Occipital lobe (tissue), 2 donors: ENCODE measurements around the gene TAP2. TPM values are rescaled to one million over a fixed set of nuclear protein-coding genes. Genes with fewer than 3 reads are reported as not detected.
"Not testable (repeated sequence)": the region's sequence is repeated elsewhere in the genome, so short reads cannot be mapped to it uniquely, and the experiment has no call there.

Experiments
- DNase-seq: peaks from one replicate; lab custom pipeline; 2025; lab: John Stamatoyannopoulos, UW
- total RNA-seq: library from RNA; depleted of rRNA; stranded (reverse); fragments of >200 nt; gene quantifications from one replicate; pipeline ENCODE4 v1.2.3, GENCODE V29; 2014

Gene TAP2
- total RNA-seq: 3.9 TPM

DNA sequence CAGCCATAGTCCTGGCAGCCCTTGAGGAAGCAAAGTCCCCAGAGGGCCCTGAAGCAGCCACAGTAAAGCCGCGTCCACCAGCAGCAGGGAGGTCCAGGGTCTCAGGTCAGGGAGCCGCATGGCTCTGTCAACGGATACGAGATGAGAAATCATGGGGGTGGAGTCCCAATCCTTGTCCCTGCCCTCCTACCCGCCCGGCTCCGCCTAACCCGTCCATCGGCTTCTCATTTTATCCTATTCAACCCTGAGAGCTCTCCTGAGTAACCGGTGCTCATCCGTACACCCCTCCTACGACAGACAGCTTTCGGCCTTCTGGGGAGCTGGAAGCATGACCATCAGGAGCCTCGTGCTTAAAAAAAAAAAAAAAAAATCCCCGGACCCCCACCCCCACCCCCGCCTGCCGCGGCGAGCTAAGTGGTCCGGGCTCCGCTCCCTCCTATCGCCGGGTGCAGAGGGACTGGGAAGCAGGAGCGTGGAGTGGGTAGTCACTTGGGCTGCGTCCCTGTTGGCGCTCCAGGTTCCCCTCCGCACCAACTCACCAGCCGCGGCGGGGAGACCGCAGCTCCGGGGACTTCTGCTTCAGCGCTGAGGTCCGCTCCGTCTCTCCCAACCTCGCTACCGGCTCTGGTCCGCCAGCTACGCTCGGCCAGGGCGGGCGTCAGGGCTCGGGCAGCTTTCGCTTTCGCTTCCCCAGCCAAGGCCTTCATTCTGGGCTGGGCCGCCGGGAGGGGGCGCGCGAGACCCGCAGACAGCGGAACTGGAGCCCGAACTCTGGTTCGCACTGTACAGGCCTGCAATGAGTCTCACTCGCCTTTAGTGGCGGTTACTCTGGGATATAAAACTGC is at the start of gene TAP2:
Gene TAP2 (minus strand): TSS at position 626 of the 845 bp plus-strand sequence. CDS start 506 bp downstream, at position 120.
- peak; percentile 95 for DNase-seq

DNA sequence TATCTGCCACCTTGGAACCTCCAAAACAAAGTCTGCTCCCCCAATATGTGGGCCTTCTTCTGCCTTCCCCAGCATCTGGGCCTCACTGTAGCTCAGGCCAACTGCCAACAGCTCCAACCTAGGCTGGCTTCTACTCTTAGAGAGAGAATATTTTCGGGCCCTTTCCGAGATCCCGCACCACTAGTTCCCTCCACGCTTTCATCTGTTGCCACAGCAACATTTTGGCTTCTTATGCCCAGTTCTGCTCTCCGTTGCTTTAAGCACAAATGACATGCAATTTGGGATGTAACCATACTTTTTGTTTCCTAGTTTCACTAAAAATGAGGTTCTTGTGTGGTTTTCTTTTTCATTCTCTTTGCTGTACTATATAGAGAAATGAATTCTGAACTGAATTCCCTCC is 49.1 kb upstream of the TAP2 start:
- no peak for DNase-seq

DNA sequence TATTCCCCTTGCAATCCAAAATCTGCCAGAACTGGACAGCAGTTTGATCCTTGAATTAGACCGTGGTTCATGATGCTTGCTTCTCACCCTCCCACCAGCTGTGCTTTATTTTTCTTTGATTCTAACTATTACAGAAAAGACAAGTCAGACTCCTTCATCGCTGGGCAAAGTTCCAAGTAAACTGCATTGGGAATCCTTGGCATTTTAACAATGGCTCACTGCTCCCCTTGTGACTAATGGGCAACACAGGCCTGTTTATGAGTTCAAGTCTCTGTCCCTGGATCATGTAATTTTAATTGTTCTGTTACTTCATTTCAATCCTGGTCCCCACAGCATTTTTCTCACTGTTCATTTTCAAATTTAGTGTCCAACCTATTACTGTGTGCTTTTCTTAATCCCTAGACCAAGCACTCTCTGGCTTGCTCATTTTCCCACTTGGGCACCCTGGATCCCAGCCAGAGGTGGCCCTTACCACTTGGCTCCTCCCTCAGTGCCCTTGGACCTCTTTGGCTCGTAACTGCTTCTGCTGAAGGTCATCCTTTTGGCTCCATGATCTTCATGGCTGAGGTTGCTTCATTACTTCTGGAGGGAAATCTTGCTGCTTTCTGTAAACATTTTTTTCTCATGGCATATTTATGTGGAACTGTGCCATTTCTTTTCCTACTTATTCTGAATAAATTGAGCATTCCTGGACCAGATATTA is 48.3 kb upstream of the TAP2 start:
- DNase-seq: no peak

DNA sequence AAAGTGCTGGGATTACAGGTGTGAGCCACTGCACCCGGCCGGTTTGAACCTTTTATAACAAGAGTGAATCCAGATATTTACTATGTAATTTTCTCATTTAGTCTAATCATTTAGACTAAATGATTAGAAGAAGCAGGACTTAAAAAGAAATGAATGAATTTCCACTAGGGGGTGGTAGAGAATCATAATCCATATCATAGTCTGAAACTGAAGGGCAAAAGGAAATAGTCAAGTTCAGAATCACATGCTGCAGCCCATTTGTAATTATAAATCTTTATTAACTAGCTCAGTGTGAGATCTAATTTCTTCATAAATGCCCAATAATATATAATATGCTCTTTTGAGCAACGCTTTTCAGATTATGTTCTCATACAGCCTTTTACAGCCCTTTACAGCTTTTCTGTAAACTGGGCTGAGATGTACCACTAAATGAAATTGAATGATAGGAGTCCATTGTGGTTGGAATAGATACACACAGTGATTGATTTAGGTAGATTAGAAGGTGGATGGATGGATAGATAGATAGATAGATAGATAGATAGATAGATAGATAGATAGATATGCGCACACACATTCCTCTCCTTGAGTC is 47.3 kb upstream of the TAP2 start:
- DNase-seq: no peak

DNA sequence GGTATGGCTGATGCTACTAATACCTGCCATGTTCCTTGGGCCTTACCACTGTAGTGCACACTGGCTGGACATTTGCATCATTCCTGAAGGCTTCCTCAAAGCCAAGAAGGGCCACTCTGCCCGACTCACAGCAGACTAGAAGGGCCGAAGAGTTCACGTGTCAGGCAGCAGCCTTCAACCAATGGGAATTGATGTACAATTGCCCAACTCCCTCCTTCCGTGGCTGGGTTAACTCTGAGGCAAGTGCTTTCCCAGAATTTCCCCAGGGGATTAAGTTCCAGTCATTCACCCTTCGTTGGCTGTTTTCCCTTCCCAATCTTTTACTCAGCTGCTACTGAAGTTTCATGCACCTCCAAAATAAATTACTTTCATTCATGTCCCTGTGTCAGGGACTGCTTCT is 45.2 kb upstream of the TAP2 start:
- no peak for DNase-seq

DNA sequence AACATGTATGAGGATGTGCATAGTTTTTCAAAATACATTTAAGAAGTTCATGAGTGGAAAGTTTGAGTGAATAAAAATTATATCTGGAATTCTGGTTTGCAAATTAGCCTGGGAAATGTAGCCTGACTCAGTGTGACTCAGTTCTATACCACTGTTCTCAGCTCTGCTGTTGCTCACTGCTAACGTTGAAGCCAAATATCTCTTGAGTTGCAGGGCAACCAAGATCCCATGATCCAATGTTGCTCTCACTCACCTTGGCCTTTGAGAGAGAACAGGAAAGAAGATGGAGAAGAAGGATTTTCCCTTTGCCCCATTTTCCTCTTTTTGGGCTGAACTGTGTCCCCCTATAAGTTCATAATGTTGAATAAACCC is 44.3 kb upstream of the TAP2 start:
- no peak for DNase-seq

DNA sequence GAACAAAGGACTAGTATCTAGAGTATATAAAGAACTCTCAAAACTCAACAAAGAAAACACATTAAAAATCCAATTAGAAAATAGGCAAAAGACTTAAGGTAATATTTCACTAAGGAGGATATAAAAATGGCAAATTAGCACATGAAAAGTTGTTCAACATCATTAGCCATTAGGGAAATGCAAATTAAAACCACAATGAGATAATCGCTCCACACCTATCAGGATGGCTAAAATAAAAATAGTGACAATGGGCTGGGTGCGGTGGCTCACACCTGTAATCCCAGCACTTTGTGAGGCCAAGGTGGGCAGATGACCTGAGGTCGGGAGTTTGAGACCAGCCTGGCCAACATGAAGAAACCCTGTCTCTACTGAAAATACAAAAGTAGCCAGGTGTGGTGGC is 42.4 kb upstream of the TAP2 start:
- not testable (repeated sequence) for DNase-seq

DNA sequence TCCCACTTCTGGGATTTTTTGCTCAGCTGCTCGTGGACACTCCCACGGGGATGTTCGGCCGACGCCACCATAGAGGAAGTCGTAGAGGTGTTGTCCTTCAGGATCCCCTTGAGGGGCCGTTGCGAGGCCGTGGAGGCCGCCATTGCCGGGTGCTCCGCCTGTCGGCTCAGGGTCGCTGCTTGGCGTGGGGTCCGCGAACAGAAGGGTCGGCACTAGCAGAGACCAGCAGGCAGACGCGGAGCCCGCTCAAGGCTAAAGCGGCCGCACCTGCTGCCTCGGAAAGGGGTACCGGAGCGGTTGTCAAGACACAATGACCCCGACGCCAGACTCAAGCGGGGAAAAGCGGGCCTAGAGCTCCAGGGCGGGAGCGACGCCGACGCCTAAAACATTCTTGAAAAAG is 41.2 kb upstream of the TAP2 start:
- DNase-seq: no peak

DNA sequence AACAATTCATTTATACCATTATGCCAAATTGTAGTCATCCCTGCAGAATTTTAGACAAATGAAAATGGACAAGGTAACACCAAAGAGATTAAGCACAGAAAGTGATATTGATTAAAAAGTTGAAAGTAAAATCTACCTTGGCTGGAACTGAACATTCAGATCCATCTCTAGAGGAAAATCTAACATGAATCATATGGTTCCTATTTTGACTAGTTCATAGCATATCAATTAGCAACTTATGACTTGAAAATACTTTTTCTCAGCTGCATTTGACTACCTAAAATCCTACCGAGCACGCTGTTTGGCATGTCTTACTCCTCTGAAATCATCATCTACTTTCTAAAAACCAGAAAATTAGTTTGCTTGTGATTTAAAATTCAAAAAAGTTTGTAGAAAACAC is 38.1 kb upstream of the TAP2 start:
- no peak for DNase-seq

DNA sequence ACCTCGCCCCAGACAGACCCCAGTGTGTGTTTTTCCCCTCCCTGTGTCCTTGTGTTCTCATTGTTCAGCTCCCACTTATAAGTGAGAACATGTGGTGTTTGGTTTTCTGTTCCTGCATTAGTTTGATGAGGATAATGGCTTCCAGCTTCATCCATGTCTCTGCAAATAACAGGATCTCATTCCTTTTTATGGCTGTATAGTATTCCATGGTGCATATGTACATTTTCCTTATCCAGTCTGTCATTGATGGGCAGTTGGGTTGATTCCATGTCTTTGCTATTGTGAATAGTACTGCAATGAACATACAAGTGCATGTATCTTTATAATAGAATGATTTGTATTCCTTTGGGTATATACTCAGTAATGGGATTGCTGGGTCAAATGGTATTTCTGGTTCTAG is 35.4 kb upstream of the TAP2 start:
- DNase-seq: not testable (repeated sequence)

DNA sequence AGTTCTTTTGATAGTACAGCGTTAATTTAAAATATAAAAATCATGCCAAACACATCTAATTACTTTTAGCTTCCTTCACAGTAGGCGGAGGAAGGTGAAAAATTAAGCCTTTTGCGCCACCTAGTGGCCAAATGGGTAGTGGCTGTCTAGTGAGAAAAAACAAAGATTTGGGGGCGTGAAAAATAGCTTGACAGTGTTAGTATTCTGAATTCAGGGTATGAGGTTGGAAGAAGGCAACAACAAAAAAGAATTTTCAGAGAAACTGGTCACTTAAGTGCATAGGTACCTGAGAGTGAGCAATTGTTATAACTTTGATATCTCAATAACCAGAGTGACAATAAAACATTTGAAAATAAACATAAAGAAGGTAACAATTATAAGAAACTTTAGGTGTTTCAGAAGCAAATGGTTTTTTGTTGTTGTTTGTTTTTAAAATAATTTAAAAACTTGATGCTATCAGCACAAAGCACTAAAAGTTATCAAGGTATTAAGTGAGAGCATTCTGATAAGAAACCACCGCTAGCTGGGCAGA is 29.8 kb upstream of the TAP2 start:
- peak; percentile 48 for DNase-seq

DNA sequence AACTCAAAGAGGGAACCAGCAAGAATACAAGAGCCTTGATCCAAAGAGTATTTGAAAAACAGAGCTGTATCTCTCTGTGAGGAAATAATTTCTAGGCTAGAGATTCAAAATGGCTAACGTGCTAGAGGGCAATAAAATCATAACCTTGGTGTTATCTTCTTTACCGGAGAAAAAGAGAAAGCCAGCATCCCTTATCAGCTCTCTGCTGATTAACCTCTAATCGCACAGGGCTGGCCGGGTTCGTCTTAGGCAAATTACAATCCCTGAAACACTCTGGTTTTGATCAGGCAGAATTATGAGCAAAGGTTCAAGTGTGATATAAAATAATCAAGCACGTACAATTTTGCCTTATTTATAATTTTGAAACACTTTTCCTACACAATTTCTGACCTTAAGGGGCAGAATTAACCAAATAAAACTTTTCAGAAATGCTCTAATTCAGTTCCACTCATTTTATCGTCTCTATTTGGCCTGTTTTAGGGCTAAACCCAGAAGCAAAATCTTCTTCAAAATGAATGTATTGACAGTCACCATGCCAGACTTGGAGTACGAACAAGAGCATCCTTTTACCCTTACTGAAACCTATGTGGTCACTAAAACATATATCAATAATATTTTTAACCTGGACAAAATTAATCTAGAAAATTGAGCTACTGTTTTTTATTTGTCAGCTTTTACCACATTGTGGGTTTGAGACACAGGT is 29.2 kb upstream of the TAP2 start:
- DNase-seq: no peak

DNA sequence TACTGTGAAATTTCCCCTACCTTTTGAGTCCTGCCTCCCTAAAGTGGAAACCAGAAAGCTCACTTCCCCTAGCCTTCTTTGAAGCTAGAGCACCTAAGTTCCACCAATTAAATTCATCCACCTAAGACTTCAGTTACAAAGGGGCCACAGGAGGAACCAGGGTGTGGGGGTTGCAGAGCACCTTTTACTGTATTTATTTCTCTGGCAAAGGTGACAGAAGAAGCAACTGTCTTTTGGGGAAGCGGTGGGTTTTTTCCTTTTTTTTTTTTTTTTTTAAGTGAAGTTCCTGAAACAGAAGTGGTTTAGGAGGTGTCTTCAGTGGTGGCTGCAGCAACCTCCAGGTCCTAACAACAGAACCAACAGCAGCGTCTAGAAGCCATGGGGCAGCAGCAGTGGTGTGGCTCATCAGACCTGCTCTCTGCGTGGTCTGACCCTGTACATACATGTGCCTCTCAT is 28.5 kb upstream of the TAP2 start:
- no peak for DNase-seq

DNA sequence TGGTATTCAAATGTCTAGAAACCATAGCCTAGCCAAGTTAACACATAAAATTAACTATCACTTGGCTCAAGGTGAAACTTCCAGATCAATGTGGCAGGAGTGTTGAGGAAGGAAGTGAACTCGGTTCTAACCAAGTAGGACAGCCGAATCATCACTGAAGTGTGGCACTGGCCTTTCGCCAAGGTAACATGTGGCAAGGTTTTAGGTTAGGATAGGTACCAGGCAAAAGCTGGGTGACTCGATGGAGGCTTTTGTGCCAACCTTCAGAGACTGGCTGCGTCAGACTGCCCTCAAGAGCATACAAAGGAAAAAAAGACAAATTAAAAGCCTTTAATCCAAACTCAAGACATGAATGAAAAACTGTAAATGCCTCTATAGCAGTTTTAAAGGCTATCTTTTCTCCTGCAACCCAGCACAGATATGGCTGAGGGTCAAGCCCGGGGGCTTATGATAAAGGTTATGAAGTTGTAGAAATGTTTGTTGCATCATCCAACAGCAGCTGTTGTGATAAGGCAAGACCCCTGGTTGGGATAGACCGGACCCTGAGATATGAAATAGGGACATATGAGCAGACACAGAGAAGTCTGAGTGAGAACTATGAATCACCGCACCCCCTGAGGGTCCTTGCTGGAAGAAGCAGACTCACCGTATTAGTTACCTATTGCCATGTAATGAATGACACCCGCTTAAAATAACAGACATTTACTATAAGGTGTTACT is 27.3 kb upstream of the TAP2 start:
- no peak for DNase-seq

DNA sequence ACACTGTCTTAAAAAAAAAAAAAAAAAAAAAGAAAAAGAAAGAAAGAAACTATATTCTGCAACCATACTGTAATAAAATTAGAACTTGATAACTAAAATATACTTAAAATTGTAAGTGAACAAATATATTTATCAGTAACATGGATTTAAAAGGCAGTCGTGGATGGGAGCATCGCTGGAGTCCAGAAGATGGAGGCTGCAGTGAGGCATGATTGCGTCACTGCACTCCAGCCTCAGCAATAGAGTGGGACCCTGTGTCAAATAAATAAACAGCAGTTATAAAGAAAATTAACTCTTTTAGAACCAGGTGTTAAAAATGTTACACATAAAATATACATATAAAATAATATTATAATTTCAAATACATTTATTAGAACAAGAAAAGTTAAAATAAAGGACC is 24.2 kb upstream of the TAP2 start:
- DNase-seq: no peak

DNA sequence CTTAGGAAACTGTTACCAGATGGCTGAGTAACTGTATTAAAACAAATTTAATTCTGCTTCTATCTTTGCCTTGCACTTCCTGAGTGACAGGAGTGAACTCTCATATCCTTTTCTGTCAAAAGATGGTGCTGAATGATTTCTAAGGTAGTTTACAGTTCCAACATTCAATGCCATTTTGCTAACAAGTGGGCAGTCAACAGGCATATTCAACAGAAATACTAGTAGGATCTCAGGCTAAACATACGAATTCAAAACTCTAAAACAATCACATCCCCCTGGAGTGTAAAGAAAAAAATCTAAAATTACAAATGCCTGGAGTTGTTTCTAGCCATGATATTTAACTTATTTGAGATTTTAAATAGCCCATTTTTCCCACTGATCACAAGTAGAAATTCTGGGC is 22.1 kb upstream of the TAP2 start:
- no peak for DNase-seq

DNA sequence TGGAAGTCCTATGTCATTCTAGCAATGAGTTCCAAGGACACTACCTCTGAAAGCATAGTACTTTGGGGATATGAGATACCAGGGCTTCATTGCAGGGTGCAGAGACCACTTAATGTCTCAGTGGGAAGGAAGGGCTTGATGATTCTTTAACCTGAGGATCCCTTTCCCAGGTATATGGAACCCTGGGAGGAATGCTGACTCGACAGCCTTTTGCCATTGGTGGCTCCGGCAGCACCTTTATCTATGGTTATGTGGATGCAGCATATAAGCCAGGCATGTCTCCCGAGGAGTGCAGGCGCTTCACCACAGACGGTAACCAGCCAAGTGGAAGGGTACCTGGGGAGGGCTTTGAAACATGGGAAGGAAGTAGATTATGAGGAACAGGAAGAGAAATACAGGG is 19.7 kb upstream of the TAP2 start:
- no peak for DNase-seq

DNA sequence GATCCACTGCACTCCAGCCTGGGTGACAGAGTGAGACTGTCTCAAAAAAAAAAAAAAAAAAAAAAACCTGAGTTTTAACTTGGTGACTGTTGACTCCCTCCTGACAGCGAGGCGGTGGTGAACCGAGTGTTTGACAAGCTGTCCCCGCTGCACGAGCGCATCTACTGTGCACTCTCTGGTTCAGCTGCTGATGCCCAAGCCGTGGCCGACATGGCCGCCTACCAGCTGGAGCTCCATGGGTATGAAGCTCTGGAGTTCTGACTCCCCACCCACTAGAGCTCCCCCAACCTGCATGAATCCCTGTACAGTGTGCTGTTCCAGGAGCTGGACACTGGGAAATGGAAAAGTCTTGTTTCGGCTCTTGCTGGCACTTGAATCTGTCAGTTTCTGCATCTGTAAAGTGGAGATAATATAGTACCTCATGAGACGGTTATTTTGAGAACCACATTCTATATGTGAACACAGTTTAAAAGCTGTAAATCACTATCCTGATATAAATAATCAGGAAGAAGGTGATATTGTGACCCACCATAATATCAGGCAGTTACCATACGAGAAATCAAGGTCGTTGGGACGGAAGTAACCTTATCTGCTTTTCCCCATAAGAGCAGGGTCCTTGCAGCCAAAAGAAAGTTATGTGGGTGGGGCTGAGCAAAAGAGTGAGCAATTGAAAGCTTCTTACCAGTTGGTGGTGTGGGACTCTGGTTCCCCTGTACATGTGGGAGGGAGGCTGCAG is 18.8 kb upstream of the TAP2 start:
- no peak for DNase-seq

DNA sequence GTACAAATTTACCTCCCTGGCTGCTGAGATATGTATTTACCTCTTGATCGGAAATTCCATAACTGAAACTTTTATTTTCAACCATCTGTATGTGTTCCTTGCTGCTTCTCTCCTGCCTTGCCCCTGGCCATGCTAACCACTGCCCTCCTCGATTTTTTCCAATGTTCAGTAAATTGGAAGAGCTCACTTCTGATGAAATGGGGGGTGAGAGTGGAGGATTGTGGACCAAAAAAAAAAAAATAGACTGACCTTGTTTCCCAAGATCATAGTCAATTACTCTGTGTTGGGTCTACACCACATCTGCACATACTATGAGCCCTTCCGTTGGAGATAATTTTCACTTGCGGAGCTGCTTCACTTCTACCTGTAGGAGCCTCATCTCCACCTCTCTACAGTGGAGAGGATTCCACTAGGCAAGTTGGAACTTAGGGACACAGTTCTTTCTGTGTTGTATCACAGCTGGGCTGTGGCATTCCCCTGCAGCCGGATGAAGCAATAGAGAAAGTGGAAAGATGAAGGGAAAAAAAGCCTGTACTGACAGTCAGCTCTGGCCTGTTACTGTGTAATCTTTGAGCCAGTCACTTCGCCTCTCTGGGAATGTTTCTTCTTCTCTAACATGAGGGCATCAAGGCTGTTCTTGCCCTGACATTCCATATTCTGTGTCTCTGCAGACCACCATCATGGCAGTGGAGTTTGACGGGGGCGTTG is 17.1 kb upstream of the TAP2 start:
- DNase-seq: no peak
